MM.1S (cell line): ENCODE data around the gene MCOLN1.
A peak's percentile ranks its signal among the peaks of the same experiment; 100 is the strongest.
"Not testable (repeated sequence)": the region's sequence is repeated elsewhere in the genome, so short reads cannot be mapped to it uniquely, and the experiment has no call there.

Source experiments
- DNase-seq: peaks from one replicate; pipeline ENCODE4 v3.0.0-alpha.2; 2015
- H2AFZ ChIP-seq: fragments of 300-600 bp; sonication (generic); 2 replicates; pipeline ENCODE4 v1.6.0; 2016; ENCODE audit warnings: antibody characterized with exemption, low read length
- H3F3A ChIP-seq: fragments of 300-600 bp; sonication (generic); 2 replicates; pipeline ENCODE4 v1.6.1; 2016; ENCODE audit warnings: mild to moderate bottlenecking, antibody characterized with exemption, low read length, moderate library complexity, mixed read lengths; ENCODE audit not compliant: insufficient read depth
- H3K27ac ChIP-seq: fragments of 300-600 bp; sonication (generic); 2 replicates; pipeline ENCODE4 v1.5.1; 2016; ENCODE audit warnings: mild to moderate bottlenecking, low read length
- H3K27me3 ChIP-seq: fragments of 300-600 bp; sonication (generic); replicated peaks from 2 replicates; pipeline ENCODE4 v1.6.0; 2016; ENCODE audit warnings: low read length; ENCODE audit not compliant: insufficient read depth
- H3K36me3 ChIP-seq: fragments of 300-600 bp; sonication (generic); replicated peaks from 2 replicates; pipeline ENCODE4 v1.6.1; 2016; ENCODE audit warnings: mild to moderate bottlenecking, low read length, mixed read lengths; ENCODE audit not compliant: insufficient read depth
- H3K4me1 ChIP-seq: fragments of 300-600 bp; sonication (generic); 2 replicates; pipeline ENCODE4 v1.6.1; 2016; ENCODE audit warnings: low read length, mixed read lengths
- H3K4me2 ChIP-seq: fragments of 300-600 bp; sonication (generic); 2 replicates; pipeline ENCODE4 v1.6.0; 2016; ENCODE audit warnings: low read depth, low read length
- H3K4me3 ChIP-seq: fragments of 300-600 bp; sonication (generic); 2 replicates; pipeline ENCODE4 v1.5.1; 2016; ENCODE audit warnings: low read length, mixed read lengths
- H3K79me2 ChIP-seq: fragments of 300-600 bp; sonication (generic); 2 replicates; pipeline ENCODE4 v1.6.1; 2016; ENCODE audit warnings: mixed run types, low read length, mixed read lengths
- H3K9ac ChIP-seq: fragments of 300-600 bp; sonication (generic); 2 replicates; pipeline ENCODE4 v1.6.1; 2016; ENCODE audit warnings: low read length, mixed read lengths
- H3K9me2 ChIP-seq: fragments of 300-600 bp; sonication (generic); replicated peaks from 2 replicates; pipeline ENCODE4 v1.6.1; 2016; ENCODE audit warnings: mild to moderate bottlenecking, low read length, mixed read lengths; ENCODE audit not compliant: insufficient read depth
- H3K9me3 ChIP-seq: fragments of 300-600 bp; sonication (generic); replicated peaks from 2 replicates; pipeline ENCODE4 v1.6.1; 2016; ENCODE audit warnings: mild to moderate bottlenecking, low read length, mixed read lengths; ENCODE audit not compliant: insufficient read depth
- H4K20me1 ChIP-seq: fragments of 300-600 bp; sonication (generic); 2 replicates; pipeline ENCODE4 v1.6.1; 2016; ENCODE audit warnings: mild to moderate bottlenecking, low read length, moderate library complexity, mixed read lengths; ENCODE audit not compliant: insufficient read depth
- EZH2 ChIP-seq: fragments of 300-600 bp; sonication (generic); optimal IDR thresholded peaks from 2 replicates; pipeline ENCODE3; 2017; ENCODE audit warnings: low read depth, mild to moderate bottlenecking, antibody characterized with exemption, low read length, mixed read lengths
- EZH2phosphoT487 ChIP-seq: fragments of 300-600 bp; sonication (generic); IDR thresholded peaks from 2 replicates; pipeline ENCODE4 v1.6.1; 2018; ENCODE audit warnings: antibody characterized with exemption, low read length
- TF ChIP-seq, protein P1 (sequence below): fragments of 300-600 bp; sonication (generic); IDR thresholded peaks from 2 replicates; pipeline ENCODE4 v1.5.1; 2016; ENCODE audit warnings: antibody characterized with exemption, low read length, mixed read lengths

The MCOLN1 gene

DNA sequence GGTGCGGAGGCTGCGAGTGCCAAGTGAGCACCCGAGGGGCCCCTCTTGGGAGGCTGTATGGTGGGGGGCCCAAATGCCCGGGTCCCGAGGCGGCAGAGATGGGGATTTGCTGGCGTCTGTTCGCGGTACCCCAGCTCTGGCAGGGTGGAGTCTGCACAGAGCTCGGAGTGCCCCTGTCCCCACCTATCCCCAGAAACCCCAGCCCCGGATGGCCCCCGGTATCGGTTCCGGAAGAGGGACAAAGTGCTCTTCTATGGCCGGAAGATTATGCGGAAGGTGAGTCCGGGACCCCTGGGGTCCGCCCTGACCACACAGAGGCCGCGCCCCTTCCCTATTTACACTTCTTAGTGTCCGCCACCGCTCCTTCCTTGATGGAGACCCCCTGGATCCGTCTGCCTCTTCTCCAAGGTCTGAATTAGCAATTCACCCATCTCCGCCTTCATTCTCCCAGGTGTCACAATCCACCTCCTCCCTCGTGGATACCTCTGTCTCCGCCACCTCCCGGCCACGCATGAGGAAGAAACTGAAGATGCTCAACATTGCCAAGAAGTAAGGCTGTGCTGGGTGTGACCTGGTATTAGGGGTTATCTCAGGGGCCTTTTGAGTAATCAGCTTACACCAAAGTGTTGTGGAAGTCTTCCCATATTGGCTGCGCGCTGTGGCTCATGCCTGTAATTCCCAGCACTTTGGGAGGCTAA is 13.7 kb downstream of the MCOLN1 start:
- H3K9me3 ChIP-seq, result no peaks in the 10 kb centered on the region
- peaks cover 5% of the 10 kb centered on the region for H3K4me1 ChIP-seq
- DNase-seq, result no peak
- no peaks in the 10 kb centered on the region for H4K20me1 ChIP-seq
- H3K9me2 ChIP-seq, result no peaks in the 10 kb centered on the region
- H3K9ac ChIP-seq, result peak overlapping the region; percentile 66; the same call in 1 of the 2 replicates
- H3K4me3 ChIP-seq, result peak overlapping the region; percentile 94
- no peaks in the 10 kb centered on the region for H3K27me3 ChIP-seq
- H3F3A ChIP-seq, result 0 out of 2 replicates have a peak, but pooled peaks cover 2% of the 10 kb centered on the region
- TF ChIP-seq EZH2, result no peak
- TF ChIP-seq, protein P1, sequence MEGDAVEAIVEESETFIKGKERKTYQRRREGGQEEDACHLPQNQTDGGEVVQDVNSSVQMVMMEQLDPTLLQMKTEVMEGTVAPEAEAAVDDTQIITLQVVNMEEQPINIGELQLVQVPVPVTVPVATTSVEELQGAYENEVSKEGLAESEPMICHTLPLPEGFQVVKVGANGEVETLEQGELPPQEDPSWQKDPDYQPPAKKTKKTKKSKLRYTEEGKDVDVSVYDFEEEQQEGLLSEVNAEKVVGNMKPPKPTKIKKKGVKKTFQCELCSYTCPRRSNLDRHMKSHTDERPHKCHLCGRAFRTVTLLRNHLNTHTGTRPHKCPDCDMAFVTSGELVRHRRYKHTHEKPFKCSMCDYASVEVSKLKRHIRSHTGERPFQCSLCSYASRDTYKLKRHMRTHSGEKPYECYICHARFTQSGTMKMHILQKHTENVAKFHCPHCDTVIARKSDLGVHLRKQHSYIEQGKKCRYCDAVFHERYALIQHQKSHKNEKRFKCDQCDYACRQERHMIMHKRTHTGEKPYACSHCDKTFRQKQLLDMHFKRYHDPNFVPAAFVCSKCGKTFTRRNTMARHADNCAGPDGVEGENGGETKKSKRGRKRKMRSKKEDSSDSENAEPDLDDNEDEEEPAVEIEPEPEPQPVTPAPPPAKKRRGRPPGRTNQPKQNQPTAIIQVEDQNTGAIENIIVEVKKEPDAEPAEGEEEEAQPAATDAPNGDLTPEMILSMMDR, result no peak
- no peak for TF ChIP-seq EZH2phosphoT487
- no peak overlapping the region for H3K27ac ChIP-seq
- H3K79me2 ChIP-seq, result no peaks in the 10 kb centered on the region
- H3K4me2 ChIP-seq, result peak overlapping the region; percentile 91
- no peaks in the 10 kb centered on the region for H3K36me3 ChIP-seq
- H2AFZ ChIP-seq, result peak overlapping the region; percentile 91

- H3F3A ChIP-seq, H3K79me2 ChIP-seq, H3K4me1 ChIP-seq, H3K36me3 ChIP-seq, H3K27ac ChIP-seq, H3K4me2 ChIP-seq, H3K9ac ChIP-seq, H3K9me2 ChIP-seq, DNase-seq, H3K4me3 ChIP-seq, H3K27me3 ChIP-seq, H3K9me3 ChIP-seq, H2AFZ ChIP-seq, H4K20me1 ChIP-seq: not testable (repeated sequence)
Measured at GRCh38 chr19:7538990-7539389, 16.6 kb downstream of the MCOLN1 start.

DNA sequence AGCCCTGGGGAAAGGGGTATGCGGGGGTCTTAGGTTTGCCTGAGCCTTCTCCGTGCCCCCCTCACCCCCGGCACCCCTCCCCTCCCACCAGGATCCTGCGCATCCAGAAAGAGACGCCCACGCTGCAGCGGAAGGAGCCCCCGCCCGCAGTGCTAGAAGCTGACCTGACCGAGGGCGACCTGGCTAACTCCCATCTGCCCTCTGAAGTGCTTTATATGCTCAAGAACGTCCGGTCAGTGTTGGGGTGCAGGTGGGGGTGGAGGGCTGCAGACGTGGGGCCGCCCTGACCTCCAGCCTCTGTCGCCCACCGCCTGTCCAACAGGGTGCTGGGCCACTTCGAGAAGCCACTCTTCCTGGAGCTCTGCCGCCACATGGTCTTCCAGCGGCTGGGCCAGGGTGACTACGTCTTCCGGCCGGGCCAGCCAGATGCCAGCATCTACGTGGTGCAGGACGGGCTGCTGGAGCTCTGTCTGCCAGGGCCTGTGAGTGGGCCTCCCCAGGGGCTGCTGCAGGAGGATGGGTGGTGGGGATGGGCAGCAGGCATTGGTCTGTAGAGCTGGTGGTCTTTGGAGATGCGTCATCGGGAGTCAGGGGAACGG is 17.5 kb downstream of the MCOLN1 start:
- H3K4me3 ChIP-seq, result no peak overlapping the region
- no peak for DNase-seq
- H3K9me3 ChIP-seq, result no peaks in the 10 kb centered on the region
- no peak overlapping the region for H3K9ac ChIP-seq
- H3K36me3 ChIP-seq, result no peaks in the 10 kb centered on the region
- no peaks in the 10 kb centered on the region for H4K20me1 ChIP-seq
- H3K4me2 ChIP-seq, result no peak overlapping the region
- no peaks in the 10 kb centered on the region for H3K27me3 ChIP-seq
- peaks cover 5% of the 10 kb centered on the region for H3K4me1 ChIP-seq
- H2AFZ ChIP-seq, result no peak overlapping the region
- no peaks in the 10 kb centered on the region for H3F3A ChIP-seq
- no peaks in the 10 kb centered on the region for H3K9me2 ChIP-seq
- no peaks in the 10 kb centered on the region for H3K79me2 ChIP-seq
- TF ChIP-seq, protein P1, result no peak
- TF ChIP-seq EZH2 (no peak), EZH2phosphoT487 (no peak)
- H3K27ac ChIP-seq, result no peak overlapping the region
